Panc1 (cell line): ENCODE results near the gene ENDOG.

Experiments
- CTCF ChIP-seq: fragments of 450-650 bp; IDR thresholded peaks from 2 replicates; pipeline ENCODE4 v1.5.1; 2017; ENCODE audit warnings: mild to moderate bottlenecking
- TF ChIP-seq, protein P1 (sequence below), 2 experiments: IDR thresholded peaks; 2 replicates each; pipeline ENCODE4 v1.6.1; 2011 to 2012; ENCODE audit warnings: low read depth in 2 of 2, control low read depth in 1 of 2, low read length in 1 of 2, mild to moderate bottlenecking in 1 of 2, moderate library complexity in 1 of 2; ENCODE audit not compliant: insufficient read depth in 1 of 2

DNA sequence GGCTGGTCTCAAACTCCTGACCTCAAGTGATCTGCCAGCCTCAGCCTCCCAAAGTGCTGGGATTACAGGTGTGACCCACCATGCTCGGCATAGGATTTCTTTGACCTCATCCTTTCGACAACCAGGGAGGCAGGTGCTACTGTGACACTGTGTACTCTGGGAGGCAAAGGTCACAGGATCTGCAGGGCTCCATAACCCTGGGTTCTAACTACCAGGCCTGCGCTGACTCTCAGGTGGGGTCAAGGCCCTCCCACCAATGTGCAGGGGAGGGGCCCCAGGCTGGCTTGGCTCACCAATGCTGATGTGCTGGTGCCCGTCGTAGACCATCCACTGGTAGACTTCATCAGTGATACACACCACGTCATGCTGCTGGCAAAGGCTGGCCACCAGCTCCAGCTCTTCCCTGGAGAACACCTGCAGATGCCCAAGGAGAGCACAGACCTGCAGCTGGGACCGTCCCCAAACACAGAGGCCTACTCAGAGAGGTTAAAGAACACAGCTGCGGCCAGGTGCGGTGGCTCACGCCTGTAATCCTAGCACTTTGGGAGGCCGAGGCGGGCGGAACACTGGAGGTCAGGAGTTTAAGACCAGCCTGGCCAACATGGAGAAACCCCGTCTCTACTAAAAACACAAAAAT, 18.3 kb downstream of the ENDOG start:
- TF ChIP-seq CTCF, result no peak
- TF ChIP-seq, protein P1, sequence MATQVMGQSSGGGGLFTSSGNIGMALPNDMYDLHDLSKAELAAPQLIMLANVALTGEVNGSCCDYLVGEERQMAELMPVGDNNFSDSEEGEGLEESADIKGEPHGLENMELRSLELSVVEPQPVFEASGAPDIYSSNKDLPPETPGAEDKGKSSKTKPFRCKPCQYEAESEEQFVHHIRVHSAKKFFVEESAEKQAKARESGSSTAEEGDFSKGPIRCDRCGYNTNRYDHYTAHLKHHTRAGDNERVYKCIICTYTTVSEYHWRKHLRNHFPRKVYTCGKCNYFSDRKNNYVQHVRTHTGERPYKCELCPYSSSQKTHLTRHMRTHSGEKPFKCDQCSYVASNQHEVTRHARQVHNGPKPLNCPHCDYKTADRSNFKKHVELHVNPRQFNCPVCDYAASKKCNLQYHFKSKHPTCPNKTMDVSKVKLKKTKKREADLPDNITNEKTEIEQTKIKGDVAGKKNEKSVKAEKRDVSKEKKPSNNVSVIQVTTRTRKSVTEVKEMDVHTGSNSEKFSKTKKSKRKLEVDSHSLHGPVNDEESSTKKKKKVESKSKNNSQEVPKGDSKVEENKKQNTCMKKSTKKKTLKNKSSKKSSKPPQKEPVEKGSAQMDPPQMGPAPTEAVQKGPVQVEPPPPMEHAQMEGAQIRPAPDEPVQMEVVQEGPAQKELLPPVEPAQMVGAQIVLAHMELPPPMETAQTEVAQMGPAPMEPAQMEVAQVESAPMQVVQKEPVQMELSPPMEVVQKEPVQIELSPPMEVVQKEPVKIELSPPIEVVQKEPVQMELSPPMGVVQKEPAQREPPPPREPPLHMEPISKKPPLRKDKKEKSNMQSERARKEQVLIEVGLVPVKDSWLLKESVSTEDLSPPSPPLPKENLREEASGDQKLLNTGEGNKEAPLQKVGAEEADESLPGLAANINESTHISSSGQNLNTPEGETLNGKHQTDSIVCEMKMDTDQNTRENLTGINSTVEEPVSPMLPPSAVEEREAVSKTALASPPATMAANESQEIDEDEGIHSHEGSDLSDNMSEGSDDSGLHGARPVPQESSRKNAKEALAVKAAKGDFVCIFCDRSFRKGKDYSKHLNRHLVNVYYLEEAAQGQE (IDR thresholded peaks at IDR 0.05; ENCODE audit: insufficient read depth in 1 of 2, low read depth in 2 of 2, low read length in 1 of 2), result no peak
